ENCODE results near the gene ASPSCR1. TPM values are rescaled to one million over a fixed set of nuclear protein-coding genes. Genes with fewer than 3 reads are reported as not detected.

ASPSCR1 gene
- total RNA-seq, 4 donors from 2014 or later = 10.1 to 21.0 (median 17.1) TPM

- Histone ChIP-seq H3K27ac (no peak overlapping the region), H3K36me3 (peaks cover 0 to 13% (median 0%) of the 10 kb centered on the region in 3 donors), H3K4me3 (no peak overlapping the region), H3K9me3 (no peaks in the 10 kb centered on the region), H3K27me3 (peaks cover 0 to 7% (median 0%) of the 10 kb centered on the region in 4 donors), H3K4me1 (peaks cover 27 to 52% (median 30%) of the 10 kb centered on the region in 3 donors)
- TF ChIP-seq, protein P1, sequence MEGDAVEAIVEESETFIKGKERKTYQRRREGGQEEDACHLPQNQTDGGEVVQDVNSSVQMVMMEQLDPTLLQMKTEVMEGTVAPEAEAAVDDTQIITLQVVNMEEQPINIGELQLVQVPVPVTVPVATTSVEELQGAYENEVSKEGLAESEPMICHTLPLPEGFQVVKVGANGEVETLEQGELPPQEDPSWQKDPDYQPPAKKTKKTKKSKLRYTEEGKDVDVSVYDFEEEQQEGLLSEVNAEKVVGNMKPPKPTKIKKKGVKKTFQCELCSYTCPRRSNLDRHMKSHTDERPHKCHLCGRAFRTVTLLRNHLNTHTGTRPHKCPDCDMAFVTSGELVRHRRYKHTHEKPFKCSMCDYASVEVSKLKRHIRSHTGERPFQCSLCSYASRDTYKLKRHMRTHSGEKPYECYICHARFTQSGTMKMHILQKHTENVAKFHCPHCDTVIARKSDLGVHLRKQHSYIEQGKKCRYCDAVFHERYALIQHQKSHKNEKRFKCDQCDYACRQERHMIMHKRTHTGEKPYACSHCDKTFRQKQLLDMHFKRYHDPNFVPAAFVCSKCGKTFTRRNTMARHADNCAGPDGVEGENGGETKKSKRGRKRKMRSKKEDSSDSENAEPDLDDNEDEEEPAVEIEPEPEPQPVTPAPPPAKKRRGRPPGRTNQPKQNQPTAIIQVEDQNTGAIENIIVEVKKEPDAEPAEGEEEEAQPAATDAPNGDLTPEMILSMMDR (IDR thresholded peaks at IDR 0.05) = no peak
- no peak for TF ChIP-seq POLR2A (IDR thresholded peaks at IDR 0.05)
- intact Hi-C loops (cut with DNase I) = no loop called here
- WGBS, 2 donors = 100% methylated on average over 3 of the region's 13 CpGs; no CpG with 5 or more reads in 1 of the 2 donors
- no peak for DNase-seq
These were observed 50.8 kb downstream of the ASPSCR1 start for GRCh38 chr17:82028246-82028645.

DNA sequence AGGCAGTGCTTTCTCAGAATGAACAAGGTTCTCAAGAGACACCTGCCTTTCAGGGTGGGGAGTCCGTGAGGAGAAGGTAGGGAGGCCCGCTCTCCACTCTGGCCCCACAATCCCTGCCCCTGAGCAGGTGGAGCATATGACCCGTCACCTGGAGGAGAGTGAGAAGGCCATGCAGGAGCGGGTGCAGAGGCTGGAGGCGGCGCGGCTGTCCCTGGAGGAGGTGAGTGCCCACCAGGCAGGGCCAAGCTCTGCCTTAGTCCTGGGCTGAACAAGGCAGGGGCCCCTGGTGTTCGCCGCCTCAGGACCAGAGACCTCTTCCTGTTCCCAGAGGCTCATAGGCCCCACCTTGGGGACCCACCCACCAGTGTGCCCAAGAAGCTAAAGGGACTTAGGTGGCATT lies 51.5 kb downstream of the ASPSCR1 start:
- WGBS, 2 donors = 89 to 97% methylated on average over 3 to 4 of the region's 9 CpGs
- DNase-seq = no peak
- H3K4me1 ChIP-seq = peaks cover 20 to 52% (median 25%) of the 10 kb centered on the region in 3 donors
- TF ChIP-seq, protein P1 (IDR thresholded peaks at IDR 0.05) = no peak
- no peak for TF ChIP-seq POLR2A (IDR thresholded peaks at IDR 0.05)
- H3K27me3 ChIP-seq = peaks cover 0 to 7% (median 0%) of the 10 kb centered on the region in 4 donors
- H3K9me3 ChIP-seq = no peaks in the 10 kb centered on the region
- H3K4me3 ChIP-seq = no peak overlapping the region
- H3K36me3 ChIP-seq = peaks cover 0 to 13% (median 0%) of the 10 kb centered on the region in 3 donors
- H3K27ac ChIP-seq = no peak overlapping the region
- intact Hi-C loops (cut with DNase I) = no loop called here

DNA sequence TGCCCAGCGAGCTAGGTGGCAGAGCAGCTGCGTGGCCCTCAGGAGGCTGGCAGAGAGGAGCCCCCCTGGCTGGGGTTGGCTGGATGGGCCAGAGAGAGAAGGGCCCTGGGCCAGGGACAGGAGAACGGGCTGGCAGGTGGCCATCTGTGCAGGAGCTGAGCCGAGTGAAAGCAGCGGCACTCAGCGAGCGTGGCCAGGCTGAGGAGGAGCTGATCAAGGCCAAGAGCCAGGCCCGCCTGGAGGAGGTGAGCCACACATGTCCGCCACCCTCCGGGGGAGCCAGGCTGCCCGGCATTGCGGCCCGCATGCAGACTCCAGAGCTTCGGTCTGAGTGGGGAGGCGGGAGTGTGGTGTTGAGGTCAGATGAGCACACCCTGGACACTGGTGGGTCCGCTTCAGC lies 52.0 kb downstream of the ASPSCR1 start:
- Histone ChIP-seq H3K9me3 (no peaks in the 10 kb centered on the region), H3K4me3 (no peak overlapping the region), H3K27ac (no peak overlapping the region), H3K27me3 (peaks cover 0 to 7% (median 0%) of the 10 kb centered on the region in 4 donors), H3K36me3 (peaks cover 0 to 14% (median 0%) of the 10 kb centered on the region in 3 donors), H3K4me1 (peaks cover 16 to 52% (median 20%) of the 10 kb centered on the region in 3 donors)
- DNase-seq = no peak
- intact Hi-C loops (cut with DNase I) = no loop called here
- no peak for TF ChIP-seq POLR2A (IDR thresholded peaks at IDR 0.05)
- TF ChIP-seq, protein P1 (IDR thresholded peaks at IDR 0.05) = no peak
- WGBS, 2 donors = 92 to 93% methylated on average over 5 of the region's 16 CpGs

- peak overlapping the region in 1 of 4 donors; percentile 80 for H3K27ac ChIP-seq
These were observed 52.6 kb downstream of the ASPSCR1 start for GRCh38 chr17:82029990-82030469.

More at GRCh38 chr17:82029990-82030469, 52.6 kb downstream of the ASPSCR1 start:
- peaks cover 16 to 47% (median 19%) of the 10 kb centered on the region in 3 donors for H3K4me1 ChIP-seq
- H3K36me3 ChIP-seq = peaks cover 0 to 20% (median 0%) of the 10 kb centered on the region in 3 donors
- peak overlapping the region in 2 of 4 donors; percentile 64 to 71 for H3K4me3 ChIP-seq
- intact Hi-C loops (cut with DNase I) = loop anchor here (2.0 kb wide), 1 partner anchor 123 kb away; no protein-coding TSS in a partner anchor
- 25 to 60% methylated on average over 1 to 4 of the region's 31 CpGs for WGBS, 2 donors
- no peaks in the 10 kb centered on the region for H3K9me3 ChIP-seq
- no peak for DNase-seq
- TF ChIP-seq, protein P1 (IDR thresholded peaks at IDR 0.05) = no peak
- TF ChIP-seq POLR2A (IDR thresholded peaks at IDR 0.05) = no peak
- H3K27me3 ChIP-seq = peaks cover 0 to 7% (median 0%) of the 10 kb centered on the region in 4 donors

All from esophagus squamous epithelium (tissue), 5 donors.